Endometrium (tissue), 2 donors: ENCODE results near the gene MEIS2.

Experiments
- FAIRE-seq: peaks from 2 replicates; lab custom pipeline; 2012; peaks lifted over from hg19 to GRCh38; lab: Jason Lieb, UNC
- donor health status: control.
- donor health status: control.

Gene MEIS2

DNA sequence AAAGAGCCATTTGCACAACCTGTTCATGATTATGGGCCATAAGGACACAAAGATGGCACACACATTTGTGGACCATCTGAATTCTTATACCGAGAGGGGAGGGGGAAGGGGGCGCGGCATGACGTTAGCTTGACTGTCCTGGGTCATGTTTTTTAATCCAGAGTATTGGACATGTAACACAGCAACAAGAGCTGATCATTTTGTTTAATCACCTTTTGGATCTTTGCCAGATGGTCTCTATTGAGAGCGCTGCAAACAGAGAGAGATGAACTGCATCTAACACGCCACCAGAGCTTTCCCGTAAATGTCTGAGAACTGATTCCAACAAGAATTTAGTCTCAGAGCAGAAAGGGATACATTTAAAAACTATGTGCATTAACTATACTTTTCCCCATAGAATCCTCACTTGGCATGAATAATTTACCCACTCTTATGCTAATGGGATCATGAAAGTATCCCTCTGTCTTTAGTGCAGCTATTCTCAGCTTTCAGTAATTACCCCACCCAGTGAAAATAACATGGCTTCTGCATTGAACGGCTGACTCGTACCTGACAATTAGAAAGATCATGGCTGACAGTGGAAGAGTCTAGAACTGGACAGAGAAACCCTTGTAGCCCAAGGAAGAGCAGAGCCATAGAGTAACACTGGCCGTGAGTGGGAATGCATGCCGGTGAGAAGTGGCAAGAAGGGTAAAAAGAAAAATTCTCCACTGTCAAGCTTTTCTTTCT is 22.6 kb downstream of the MEIS2 start:
- FAIRE-seq: no peak

DNA sequence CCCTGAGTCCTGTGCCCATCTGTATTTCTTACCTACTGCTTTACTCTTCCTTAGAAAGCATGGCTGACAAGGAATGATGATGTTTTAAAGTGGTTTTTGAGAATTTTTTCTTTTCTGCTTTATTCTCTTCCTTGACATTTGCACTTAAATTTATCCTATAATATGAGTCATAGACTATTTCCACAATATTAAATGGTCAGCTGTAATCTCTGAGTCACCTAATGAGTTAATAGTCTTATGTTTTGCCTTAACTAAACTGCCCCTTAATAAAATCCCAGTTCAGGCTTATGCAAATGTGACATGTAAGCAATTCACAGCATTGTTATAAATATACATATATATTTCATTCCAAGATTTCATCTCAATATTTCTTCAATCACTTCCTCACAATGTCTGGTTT is 23.8 kb downstream of the MEIS2 start:
- FAIRE-seq: no peak

DNA sequence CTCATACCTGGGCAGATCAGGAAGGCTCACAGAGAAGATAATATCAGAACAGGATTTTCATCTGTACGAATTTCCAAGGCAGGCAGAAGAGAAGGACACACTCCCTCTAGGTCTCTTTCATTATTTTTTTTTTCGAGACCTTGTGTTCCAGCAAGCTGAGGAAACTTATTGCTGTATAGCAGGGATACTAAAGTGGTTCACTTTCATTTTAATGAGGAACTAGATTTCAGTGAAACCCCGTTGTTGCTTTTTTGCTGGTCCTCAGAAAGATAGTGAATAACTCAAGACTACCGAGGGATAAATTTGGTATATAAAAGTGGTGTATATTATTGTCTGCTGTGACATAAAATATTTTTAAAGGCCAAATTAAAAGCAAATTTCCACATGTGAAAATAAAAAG is 24.6 kb downstream of the MEIS2 start:
- no peak for FAIRE-seq

DNA sequence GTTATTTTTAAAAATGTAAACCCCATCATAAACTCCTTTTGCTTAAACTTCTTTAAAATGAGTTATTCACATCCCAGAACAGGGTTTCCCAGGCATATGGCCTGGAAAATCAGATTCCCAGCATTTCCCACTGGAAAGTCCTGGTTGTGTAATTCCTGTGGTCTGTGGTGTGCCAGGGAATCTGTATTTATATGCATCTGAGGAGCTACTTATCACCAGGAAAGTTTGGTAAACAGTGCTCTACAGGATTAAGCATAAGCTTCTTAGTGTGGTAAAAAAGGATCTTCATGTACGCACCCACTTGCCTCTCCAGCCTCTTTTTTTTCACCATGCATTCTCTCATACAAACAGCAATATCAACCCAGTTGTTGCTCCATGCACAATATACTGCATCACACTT is 28.2 kb downstream of the MEIS2 start:
- FAIRE-seq: no peak

DNA sequence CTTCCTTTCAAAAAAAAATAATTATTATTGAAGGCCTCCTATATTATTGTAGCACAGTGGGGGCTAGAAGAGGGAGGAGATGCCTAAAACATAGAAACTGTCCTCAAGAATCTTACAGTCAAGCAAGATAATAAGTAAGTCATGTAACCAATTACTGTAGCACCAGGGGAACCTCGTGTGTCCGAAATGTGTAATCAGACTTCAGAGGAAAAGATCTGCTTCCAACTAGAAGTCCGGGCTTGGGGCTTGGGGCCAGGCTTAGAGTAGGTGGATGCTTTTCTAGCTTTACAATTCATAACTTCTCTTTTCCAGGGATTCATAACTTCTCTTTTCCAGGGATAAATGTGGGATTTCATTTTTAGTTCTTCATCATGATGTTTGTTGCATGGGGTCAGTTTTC is 29.2 kb downstream of the MEIS2 start:
- FAIRE-seq: no peak

DNA sequence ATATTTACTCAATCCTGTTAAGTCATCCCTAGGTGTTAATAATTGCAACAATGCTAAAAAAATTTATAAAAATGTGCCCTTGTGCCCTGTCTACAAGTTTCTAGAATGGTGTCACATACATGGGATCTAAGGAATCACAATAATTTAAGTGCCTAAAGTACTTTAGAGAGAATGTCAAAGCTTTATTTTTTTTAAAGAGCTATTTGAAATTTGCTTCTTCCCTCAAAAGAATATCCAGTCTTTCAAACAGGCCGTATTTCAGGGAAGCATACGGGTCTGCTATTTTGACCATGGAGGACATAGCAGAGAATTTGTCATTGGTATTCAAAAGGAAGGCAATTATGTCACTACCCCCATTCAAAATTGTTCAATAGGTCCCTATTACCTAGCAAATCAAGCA is 29.7 kb downstream of the MEIS2 start:
- FAIRE-seq: no peak

DNA sequence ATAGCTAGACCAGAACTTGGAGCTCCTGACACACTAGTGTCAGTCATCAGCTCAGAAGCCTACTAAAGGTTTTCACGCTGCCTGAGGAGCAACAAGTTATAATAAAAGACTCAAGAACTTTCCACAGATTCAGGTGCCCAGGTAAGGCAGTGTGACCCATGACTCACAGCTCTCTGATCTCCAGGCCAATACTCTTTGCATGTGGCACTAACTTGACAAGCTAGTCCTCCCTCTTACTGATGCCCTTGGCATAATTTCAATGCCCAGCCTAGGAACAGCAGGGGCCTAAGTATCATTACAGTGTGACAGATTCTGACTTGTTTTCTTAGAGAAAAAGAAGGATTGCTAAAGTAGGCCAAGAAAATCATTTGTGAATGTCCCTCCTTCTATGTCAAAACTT is 38.4 kb downstream of the MEIS2 start:
- FAIRE-seq: no peak

DNA sequence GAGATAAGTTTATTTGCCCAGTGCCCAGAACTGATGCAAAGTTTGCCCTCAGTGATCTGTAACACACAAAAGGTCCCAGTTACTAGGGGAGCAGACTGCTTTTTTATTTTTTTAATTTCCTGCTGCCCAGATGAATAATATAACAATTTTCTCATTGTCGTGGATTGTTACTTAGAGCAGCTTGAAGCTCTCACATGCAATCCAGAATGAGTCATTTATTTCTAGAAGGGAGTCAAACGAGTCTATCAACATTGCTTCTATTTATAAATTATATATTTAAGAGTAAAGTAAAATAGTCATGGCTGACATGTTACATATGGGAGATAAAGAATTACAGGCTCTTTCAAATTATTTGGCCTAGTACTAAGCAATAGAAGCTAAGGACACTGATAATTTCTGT is 41.3 kb downstream of the MEIS2 start:
- FAIRE-seq: peak; percentile 26

DNA sequence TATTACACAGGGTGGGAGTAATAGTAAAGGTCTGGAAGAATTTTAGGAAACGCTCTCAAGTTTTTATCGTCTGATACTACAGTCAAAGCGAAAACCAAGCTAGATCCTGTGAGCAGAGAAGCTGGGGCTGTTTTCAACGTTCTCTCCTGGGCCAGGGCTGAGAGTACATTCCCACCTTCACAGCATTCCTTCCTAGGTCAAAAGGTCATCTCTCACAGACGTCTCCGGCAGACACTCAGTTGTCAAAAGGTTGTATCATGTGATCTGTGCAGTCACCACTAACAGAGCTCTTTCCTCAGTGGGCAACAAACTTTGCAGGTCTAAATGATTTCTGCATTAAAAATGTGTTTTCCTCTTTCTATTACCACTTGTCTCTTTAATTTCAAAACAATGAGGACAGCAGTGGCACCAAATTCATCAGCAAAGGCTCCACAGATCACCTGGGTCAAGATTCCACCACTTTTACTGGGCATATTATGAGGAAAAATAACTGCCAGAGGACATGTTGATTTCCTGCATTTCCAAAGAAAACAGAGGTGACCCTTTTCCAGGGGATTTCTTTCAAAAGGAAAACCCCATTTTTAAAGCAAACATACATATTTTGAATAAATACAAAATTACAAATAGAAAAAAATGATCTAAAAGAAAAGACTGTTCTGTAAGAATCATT is 41.9 kb downstream of the MEIS2 start:
- no peak for FAIRE-seq

DNA sequence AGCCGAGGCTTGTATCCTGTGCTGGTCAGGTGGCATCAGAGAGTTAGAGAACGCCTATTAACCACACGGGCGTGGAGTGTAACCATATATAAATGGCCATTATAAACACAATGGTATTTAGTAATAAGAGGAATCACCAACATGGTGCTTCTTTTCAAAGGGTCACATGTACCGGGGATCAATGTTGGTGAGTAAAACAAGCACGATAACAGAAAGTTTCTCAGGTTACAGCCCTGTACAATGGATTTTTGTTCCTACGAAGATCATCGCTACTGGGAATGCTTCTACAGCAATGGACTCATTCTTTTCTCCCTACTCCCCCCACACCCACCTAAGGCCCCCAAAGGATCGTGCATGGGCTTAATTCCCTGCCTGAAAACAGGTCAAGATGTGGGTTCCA is 42.5 kb downstream of the MEIS2 start:
- no peak for FAIRE-seq

DNA sequence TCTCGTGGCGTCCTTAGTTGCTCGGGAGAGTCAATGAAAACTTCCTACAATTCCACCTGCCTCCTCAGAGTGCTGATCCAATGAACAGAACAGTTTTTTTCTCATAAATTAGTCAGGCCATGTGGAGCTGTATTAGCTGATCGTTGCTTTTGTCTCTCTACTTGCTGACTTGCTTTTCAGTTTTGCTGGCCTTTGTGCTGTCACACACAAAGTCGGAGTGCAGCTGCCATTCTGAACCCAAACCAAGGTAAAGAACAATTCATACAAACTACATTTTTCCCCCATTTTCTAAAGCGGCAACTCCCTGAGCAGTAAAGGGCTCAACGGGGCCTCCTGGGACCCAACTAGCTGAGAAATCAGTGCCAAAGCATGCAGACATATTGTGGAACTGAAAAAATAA is 43.1 kb downstream of the MEIS2 start:
- FAIRE-seq: no peak

DNA sequence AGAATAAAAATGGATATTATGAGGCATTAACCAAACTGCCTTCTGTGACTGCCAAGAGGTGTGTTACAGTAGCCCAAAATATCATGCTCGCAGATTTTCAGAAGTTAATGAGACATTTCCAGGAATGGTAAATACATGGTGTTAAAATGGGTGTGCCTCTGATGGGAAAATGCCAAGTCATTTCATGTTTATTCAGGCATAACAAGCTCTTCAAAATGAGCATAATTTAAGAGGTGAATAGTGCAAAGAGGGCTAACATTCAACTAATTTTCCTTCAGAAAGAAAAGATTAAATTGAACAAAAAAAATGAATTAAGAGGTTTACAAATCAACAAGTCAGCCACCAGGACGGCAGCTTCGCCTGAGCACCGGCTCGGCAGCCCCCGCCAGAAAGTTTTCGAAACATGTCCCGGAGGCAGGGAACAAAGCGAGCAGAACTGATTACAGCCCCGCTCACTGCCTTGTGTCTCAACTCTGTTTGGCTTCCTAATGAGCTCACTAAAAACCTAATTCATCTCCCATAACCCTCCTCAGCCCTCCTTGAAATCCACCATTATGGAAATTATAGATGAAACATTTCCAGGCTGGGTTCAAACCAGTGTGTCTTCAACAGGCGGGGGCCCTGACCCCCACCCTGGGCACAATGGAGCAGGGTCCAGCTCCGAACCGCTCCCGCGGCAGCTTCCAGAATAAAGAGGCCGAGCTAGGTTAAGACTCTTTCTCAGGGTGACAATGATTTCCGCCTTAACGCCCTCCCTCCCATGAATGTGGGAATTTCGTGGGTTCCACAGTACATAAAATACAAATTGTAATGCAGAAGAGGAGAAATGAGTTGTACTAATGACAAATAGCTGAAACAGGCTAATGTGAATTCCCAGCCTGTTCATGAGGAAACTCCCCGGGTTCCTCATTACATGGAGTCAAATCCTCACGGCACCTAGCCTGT is 43.9 kb downstream of the MEIS2 start:
- no peak for FAIRE-seq

DNA sequence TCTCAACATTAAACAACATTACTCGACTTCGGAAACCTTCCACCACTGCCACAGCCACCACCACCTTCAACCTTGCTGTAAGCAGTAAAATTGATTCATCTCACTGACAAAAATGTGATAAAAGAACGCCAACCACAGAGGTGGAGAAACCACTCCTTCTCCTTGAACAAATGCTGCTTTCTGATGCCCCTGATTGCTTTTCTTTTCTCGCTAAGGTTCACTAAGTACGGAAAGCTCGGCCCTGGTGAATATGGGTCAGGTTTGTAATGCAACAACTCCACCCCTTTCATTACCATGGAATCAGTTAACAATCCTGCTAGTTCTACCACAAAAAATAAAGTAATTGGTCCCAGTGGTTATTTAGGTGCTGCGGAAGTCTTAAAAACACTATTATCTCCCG is 44.9 kb downstream of the MEIS2 start:
- no peak for FAIRE-seq

DNA sequence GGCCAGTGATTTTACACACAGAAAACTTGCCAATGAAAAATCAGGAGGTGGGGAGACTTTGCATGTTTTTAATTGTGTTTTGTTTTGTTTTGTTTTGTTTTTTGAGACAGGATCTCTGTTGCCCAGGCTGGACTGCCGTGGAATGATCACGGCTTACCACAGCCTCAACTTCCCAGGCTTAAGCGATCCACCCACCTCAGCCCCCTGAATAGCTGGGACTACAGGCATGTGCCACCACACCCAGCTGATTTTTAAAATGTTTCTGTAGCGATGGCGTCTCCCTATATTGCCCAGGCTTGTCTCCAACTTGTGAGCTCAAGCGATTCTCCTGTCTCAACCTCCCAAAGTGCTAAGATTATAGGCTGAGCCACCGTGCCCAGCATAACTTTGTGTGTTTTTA is 46.0 kb downstream of the MEIS2 start:
- FAIRE-seq: no peak

DNA sequence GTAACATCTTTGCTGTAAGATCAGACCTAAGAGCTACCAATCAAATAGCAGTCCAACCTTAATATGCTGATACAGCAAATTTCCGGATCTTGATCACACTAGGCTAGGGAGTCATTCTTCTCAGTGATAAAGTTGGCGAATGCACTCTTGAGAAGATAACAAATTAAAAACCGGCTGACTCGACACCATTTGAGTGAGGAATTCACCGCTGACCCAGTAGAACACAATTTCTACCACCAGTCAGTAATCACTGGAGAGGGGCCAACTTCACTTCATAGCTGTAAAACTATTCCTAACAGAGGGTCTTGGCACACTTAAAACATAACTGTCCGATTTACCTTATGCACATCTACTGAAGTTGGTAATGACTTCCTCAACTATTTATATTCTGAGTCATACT is 47.2 kb downstream of the MEIS2 start:
- no peak for FAIRE-seq

DNA sequence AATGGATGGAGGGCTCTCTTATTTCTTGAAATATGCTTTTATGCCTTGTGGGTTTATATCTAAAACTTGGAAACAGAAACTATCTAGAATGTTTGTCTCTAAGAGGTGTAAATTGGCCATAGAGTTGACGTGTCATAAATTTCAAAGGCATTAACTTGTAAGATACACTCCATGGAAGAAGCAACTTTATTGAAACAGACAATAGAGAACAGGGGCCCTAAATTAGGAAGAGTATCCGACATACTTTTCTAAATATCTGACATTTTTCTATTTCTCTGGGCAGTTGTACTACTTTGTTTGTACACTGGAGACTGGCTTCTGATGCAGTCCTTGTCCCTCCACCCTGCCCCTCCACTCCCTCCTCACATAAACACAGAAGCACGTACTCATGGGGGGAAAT is 50.0 kb downstream of the MEIS2 start:
- no peak for FAIRE-seq

DNA sequence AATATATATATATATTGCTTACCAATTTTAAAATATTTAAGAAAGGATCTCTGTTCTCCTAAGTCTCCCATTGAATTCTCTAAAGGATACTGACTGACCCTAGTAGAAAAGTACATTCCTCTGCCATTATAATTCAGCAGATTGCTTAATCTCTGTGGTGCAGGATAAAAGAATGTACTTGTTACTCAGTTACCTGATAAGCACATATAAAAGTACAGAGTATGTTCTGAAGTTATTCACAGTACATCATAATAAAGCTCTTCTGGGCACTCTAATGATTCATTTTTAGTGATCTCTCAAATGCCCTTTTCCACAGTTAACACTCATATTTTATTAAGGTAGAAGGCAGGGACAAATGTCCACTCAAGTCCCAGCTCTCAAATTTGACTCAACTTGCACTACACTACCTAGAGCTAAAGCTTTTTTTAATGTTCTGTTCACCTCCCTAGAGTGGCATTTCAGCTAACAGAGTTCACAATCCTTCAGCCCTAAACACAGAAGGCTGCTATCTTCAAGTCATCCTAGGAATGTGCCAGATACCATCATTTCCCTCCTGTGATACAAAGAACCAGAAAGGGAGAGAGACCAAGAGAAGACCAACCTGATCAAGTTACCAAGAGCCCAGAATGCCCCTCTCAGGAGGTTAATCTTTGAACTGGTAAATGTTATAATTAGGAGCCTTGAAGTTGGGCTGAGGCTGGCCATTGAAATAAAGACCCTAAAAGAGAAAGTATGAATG is 53.3 kb downstream of the MEIS2 start:
- no peak for FAIRE-seq

DNA sequence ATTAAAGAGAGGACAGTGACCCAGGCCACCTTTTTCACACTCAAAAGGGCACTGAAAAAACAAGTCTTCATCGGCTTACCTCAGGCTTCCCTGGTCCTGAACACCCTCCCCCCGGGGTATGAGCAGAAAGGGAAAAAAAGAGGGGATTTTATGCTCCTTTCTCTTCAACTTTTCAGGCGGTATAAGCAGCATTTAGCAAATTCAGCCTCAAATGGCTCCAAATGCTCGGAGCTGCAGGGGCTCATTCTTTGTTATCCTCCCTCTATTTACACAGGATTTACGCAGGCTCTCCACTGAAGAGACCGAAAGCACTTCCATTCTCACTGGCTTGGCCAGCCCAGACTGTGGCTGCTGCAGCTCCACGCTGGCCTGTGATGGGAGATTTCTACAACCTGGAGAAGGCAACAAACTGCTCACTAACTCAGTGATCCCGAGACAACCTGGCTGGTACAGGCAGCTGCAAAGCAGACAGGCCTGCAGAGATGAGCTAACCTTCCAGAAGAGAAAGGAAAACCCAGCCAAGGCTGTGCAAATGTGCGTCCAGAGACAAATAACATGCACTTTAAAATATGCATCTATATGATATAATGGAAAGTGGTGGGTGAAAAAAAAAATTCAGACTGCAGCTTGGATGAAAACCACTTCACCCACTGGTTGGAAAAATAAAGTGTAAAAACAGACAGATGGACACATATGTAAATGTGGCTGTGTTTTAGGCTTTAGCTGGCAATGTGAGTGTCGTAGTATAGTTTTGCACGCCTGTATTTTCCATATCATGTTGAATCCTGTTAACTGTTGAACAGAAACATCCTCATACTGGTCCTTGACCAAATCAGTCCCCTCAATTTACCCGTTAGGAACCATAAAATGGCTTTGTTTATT is 54.2 kb downstream of the MEIS2 start:
- FAIRE-seq: no peak

DNA sequence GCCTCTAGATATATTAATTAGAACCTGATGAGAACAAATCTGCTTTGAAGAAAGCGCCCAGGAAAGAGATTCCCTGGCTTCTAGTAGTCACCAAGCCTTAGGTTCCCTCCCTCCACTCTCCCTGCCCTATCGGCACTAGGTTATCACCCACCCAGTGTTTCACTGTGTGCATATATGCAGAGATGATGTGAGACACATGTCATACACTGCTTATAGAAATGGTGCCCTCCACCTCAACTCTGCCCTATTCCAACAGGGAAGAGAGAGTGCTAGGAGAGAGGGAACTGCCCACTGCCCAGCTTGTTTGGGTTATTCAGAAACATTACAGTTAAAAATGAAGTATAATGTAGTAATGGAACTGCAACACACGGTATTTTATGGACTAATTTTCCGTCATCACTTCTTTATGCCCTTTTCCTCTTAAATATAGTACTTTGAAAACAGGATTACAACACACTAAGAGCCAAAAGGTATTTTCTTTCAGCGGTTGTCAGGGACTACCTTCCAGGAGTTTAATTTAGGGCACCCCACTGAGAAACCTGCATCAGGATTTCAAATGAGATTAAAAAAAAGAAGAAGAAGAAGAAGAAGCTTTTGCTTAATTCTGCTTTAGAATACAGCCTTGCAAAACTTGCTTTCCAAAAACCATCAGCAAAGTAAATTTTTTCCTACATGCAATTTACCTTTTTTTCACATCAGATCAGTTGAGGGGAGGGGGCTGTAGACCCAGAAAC is 55.3 kb downstream of the MEIS2 start:
- FAIRE-seq: no peak

DNA sequence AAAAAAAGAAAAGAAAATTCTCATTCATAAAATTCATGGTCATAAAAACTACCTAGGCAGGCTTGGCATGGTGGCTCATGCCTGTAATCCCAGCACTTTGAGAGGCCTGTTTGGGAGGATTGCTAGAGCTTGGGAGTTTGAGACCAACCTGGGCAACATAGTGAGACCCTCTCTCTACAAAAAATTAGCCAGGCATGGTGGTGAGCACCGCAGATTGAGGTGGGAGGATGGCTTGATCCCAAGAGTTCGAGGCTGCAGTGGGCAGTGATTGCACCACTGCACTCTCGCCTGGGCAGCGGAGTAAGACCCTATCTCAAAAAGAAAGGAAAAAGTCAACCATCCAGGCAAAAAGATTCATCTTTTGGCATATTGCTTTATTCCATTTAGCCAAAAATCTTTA is 58.5 kb downstream of the MEIS2 start:
- FAIRE-seq: no peak

DNA sequence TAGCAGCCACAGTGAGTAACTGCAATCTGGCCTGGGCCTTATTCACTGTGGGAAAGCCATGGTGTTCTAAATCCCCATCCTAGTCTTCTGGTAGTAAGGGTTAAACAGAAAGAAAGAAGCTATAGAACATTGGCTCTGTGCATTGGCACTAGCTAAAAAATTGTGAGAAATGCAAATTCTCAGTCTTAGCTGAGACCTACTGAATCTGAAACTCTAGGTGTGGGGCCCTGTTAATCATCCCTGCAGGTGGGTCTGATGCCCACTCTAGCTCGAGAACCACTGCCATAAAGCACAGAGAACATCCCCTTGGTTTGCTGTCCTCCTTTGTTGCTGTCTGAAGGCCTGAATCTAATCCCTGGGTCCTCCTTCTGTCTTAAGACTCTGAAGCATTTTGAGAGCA is 59.3 kb downstream of the MEIS2 start:
- FAIRE-seq: no peak
